D341Med (cell line): ENCODE measurements around the gene ZDHHC11B.
"Not testable (repeated sequence)": the region's sequence is repeated elsewhere in the genome, so short reads cannot be mapped to it uniquely, and the experiment has no call there.

Source experiments
- DNase-seq: peaks from one replicate; pipeline ENCODE4 v3.0.0; 2012; ENCODE audit warnings: low spot score

The ZDHHC11B gene

DNA sequence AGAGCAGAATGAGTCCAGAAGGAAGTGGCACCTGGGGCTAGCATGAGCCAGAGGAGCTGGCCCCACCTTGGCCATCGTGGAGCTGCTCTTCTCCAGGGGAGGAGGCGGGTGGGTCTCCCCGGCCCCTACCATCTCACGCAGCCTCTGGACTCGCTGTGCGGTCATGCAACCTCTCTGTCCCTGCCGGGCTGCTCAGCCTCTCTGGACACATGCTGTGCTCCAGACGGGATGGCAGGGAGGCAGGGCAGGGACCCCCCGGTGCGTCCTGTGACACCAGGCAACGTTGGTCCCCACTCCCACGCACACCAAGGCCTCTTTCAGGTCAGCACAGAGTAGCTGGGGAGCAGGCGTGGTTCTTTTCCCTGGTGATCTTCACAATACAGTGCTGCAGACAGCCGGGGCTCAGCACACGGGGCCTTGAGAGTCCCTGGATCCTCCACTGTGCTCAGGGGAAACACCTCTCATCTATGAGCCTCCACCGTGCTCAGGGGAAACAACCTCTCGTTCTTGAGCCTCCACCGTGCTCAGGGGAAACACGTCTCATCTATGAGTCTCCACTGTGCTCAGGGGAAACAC is 30.9 kb downstream of the ZDHHC11B start:
- DNase-seq, result not testable (repeated sequence)

DNA sequence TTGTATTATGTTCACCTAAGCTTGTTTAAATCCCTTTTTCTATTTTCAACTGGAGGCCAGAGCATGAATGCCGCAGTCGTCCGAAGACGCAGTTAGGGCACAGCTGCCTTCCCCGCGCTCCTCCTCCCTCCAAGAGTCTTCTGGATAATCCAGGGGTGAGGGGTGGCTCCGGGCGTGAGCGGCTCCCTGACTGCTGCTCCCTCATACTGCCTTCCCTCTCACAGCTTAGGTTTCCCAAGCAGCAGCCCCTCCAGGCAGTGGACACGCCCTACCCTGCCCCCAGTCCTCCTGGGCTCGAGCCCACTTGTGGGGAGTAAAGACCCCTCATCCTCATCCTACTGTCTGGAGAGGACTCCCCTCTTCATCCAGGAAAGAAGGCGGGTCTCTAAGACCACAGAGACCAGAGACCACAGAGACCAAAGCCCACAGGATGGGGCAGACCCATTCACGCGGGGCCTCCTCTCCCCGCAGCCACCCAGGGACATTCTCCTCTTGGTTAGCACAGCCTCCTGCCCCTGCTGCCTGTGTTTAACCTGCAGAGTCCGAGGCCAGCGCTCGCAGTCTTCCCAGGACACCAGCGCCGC is 31.9 kb downstream of the ZDHHC11B start:
- DNase-seq, result not testable (repeated sequence)

DNA sequence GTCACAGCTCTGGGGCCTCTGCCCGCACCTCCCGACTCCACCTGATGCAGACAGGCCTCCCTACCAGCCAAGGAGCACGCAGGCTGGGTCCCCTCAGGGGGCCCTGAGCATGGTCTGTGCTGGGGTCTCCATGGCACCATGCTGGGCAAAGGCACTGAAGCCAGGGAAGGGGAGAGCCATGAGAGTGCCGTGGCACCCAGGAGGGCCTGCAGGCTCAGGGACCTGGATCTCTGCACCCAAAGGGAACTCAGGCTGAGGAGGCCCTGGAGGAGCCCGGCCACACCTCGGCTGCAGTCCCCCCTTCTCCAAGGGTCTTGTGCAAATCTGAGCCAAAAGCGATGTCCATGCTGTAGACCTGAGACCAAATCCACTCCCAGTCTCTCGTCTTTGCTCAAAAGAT is 32.5 kb downstream of the ZDHHC11B start:
- not testable (repeated sequence) for DNase-seq

DNA sequence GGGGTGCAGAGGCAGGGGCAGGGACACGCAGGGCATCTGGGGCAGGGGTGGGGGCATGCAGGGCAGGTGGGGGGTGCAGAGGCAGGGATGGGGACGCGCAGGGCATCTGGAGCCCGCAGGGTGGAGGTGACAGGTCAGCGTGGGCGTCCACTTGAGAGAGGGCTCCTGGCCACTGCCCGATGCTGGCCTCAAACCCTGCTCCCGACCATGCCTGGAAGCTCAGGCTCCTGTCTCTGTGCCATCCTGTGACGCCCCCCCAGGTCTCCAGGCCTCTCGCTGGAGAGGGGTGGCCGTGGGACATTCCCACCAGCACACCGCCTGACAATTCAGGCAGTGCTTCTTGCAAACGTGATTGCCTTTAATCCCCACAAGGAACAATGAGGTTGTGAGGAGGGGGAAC is 33.0 kb downstream of the ZDHHC11B start:
- DNase-seq, result no peak

DNA sequence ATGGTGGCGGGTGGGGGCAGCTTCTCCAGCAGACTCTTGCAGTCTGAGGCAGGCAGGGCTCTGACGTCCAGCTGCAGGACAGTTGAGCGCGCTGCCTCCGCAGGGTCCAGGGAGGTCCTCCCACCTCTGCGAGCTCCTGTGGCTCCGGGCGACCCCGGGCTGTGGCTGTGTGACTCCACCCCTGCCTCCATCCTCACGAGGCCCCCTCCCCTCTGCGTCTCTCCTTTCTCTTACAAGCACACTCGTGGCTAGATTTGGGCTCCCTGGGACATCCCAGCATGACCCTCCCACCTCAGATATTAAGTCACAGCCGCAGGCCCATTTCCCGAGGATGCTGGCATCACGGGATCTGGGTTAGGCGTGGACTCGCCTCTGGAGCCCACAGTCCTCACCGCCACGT is 34.3 kb downstream of the ZDHHC11B start:
- not testable (repeated sequence) for DNase-seq

DNA sequence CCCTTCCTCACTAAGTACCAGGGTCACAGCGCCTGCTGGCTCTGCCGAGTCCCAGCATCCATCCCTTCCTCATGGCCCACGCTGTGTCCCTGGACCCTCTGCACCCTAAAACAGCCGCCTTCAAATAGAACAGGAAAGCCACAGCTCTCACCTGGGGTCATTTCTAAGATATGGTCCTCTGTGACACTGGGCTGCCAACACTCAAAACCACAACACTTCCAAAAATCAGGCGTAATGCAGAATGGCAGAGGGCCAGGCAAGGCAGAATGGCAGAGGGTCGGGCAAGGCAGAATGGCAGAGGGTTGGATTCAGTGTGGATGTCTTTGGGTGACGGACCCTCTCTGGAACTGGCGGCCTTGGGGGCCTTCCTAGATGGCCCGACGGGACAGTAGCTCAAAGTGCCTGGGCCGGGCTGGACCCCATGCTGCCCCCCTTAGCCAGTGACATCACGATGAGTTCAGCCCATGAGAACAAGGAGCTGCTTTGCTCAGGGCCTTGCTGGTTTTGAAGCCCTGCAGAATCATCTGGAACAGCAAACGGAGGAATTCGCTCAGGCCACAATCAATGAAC is 35.3 kb downstream of the ZDHHC11B start:
- no peak for DNase-seq

DNA sequence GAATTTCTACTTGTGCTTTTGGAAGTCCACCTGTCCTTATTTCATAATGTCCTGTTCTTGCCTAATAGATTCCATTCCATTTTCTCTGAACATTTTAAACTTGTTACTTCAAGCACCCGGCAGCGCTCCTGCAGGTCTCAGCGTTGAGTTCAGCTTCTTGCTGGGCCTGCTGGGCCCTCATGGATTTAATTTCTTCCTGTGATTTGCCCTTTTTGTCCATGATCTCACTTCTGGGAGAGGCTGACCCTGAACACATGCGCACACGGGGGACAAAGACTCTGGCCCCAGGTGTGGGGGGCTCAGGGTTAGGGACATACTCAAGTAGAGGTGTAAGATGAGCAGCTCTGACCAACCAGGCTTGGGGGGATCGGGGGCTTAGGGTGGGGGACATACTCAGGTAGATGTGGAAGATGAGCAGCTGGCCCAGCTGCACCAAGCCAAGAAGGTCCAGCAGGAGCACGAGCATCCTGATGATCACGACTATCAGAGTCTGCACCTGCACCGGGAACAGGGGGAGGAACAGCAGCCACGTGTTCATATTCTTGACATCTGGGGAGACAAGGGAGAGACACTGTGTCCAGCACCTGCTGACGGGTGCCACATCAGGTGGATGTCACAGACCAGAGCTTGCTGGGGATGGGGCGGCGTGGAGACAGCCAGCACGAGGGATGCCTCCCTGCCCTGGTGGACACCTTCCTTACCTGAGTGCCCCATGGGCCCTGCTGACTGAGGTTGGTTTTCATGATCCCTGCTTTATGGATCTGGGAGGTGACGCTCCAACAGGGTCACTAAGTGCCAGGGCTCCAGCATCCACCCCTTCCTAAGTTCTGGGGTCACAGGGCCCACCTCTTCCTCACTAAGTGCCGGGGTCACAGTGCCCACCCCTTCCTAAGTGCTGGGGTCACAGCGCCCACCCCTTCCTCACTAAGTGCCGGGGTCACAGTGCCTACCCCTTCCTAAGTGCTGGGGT is 36.2 kb downstream of the ZDHHC11B start:
- DNase-seq, result not testable (repeated sequence)

DNA sequence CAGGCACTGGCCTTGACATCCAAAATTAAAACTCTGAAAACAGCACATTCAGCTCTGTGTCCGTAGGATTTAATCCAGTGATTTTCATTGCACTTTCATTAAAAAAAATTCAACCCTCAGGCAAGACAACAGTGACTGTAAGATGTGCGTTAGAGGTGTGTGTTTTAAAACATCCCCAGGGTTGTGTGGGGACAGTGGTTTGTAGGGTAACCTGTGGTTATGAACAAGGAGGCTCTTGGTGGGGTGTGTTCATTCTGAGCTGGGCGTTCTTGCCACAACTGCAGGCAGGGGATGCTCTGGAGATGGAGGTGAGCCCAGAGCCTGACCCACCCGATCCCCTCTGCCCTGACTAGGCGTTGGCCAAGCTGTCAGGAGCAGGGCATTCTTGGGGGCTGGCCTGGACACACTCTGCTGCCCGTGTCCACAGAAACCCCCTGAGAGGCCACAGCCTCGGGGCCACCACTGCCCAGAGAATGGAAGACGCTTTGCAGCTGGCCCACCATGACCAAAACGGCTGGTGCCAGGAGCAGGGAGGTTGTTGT is 37.2 kb downstream of the ZDHHC11B start:
- DNase-seq, result not testable (repeated sequence)

DNA sequence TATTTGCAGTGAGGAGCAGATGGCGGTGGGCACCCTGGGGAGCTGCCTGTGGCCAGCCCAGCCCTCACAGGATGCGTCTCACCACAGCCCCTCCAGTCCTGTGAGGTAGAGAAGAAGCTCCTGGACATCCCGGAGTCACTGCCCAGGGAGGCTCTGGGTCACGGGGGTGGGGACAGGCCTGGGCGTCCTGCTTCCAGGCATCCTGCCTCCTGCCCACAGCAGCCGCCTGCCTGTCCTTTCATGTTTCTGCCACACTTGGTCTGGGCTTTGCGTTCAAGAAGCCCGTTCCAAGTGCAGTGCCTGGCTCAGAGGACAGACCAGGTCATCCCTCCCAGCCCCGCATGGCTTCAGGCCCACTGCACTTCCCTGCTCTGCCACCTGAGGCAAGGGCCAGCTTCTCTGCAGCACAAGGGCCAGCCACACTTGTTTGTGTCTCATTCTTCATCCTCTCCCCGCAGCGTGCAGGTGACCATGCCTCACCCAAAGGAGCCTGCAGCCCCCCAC is 38.2 kb downstream of the ZDHHC11B start:
- DNase-seq, result no peak

DNA sequence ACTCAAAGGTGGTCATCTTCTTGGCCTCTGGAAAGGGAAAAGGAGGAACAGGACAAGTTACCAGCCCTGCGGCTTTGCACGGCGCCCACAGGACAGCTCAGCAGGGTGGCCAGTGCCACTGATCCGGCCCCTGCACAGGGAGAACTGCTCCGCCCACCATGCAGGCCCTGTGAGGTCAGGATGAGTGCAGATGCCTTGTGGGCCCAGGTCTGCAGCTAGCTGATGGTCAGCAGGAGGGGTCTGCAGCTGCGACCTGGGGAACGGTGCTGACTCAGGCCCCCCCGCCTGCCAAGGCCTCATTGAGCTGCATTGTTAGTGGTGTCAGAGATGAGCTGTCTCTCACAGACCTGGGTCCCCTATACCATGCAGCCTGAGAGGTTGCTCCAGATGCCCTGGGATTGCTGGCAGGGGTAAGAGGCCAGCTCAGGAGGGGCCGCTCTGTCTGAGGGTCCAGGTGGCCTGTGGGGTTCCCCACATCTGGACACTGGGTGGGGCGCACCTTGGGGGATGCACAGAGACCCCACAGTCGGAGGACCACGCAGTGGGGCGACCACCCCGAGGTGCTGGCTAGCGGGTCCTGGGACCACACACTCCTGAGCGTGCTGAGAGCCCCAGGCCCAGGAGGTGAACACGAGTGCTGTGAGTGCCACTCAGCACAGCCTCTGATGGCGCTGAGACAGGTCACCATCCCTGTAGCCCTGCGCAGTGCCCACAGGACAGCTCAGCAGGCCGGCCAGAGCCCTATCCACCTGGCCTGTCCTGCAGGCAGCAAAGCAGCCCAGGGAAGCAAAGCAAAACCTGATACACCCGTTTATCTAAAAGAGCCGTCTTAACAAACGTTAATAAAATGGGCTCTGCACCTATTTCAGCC is 39.0 kb downstream of the ZDHHC11B start:
- DNase-seq, result not testable (repeated sequence)

DNA sequence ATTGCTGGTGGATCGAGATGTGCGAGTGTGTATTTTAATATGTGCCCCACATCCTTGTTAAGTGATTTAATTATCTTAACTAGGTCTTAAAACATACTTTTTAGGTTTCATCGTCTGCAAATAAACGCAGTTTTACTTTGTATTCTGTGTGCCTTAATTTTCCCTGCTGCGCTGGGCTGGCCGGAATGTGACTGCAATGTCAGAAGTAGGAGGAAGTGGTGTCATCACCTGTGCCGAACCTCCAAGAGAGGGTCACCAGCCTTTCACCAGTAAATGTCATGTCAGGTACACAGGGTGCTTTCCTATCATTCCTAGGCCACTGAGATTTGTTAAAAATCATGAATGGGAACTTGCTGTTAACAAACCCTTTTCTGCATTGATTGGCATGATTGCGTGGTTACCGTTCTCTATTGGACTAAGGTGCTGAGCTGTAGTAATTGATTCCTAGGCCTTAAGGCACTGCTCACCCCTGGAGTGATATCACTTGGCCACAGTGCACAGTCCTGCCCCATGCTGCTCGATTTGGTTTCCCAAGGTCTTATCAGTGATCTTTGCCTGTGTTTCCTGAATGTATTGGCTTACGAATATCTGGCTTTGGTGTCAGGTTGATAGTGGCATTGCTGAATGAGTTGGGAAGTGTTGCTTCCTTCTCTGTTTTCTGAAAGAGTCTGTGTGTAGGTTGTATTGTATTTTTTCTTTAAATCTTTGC is 40.7 kb downstream of the ZDHHC11B start:
- not testable (repeated sequence) for DNase-seq

DNA sequence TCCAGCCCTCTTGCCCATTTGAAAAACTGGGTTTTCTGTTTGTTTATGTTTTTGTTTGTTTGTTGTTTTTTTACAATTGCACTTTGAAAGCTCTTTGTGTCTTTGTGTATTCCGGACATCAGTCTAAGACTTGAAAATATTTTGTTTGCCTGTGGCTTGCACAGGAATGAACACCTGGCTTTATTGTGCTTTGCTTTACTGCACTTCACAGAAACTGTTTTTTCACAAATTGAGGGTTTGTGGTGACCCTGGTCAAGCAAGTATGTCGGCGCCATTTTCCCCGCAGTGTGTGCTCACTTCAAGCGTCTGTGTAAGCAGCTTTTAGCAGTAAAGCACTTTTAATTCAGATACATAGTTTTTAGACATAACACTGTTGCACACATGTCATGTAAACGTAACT is 42.3 kb downstream of the ZDHHC11B start:
- DNase-seq, result not testable (repeated sequence)

DNA sequence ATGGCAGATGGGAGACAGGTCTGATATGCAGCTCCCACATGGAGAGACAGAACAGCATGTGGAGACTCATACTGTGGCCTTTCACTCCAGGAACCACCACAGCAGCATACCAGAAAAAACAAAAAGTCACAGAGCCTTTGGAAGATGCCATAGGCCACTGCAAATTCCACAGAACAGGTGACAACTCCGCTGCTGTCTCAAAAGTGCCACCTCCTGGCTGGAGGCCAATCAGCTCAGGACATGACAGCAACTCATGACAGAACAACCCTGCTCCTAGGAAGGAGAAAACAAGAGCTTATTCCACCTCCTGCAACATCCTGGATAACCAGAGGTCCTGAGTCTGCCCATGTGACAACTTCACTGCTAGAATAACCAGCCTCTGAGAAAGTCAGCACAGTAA is 50.4 kb downstream of the ZDHHC11B start:
- DNase-seq, result not testable (repeated sequence)

DNA sequence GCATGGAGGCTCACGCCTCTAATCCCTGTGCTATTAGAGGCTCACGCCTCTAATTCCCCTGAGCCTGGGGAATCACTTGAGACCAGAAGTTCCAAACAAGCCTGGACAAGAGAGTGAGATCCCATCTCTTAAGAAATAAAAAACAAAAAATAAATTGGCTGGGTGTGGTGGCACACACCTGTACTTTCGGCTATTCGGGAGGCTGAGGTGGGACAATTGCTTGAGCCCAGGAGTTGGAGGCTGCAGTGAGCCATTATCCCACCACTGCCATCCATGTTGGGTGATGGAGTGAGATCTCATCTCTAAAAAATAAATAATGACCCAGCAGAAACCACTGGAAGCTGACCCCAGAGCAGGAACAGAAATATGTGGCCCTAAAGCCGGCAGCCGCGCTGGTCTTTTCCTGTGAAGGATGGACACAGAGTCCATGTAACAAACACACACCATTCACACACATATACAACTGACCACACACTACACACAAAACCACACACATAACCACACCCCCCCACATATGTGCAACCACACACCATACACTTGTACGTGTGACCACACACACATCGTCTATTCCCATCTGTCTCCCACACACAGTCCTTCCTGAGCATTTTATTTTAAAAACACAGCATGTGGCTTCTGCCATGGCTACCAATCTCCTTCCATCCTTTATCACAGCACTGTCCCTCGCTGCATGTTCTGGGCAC is 51.6 kb downstream of the ZDHHC11B start:
- not testable (repeated sequence) for DNase-seq

DNA sequence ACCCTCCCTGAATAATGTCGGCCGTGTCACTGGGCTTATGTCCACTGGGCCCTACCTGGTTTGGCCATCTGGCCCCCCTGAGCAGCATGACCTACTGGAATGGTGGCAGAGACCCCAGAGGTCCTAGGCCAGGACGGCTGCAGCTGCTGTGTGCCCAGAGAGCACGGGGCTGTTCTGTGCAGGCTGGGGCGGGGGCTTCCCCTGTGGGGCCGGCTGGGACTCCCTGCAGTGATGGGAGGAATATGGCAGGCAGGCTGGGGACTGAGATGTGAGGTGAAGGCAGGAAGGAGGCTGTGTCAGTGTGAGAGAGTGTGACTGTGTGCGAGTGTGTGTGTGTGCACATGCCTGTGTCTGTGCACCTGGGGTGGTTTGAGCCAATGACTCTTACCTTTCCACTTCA is 55.3 kb downstream of the ZDHHC11B start:
- not testable (repeated sequence) for DNase-seq

DNA sequence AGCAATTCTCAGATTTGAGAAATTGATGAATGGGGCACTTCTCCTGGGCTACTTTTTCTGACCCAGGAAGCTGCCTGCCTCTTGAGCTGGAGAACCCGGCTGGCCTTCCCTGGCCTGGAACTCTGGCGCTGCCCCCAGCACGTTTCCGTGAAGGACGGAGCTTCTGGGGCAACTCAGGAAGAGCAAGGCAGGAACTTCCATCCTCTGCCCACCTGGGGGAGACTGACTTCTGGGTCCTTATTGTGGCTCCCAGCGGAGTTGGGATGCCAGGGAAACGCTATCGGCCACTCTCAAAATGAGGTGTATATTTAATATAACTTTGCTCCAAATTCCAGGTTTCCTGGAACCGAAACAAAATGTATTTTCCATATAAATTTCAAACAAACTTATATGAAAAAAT is 57.4 kb downstream of the ZDHHC11B start:
- DNase-seq, result not testable (repeated sequence)

DNA sequence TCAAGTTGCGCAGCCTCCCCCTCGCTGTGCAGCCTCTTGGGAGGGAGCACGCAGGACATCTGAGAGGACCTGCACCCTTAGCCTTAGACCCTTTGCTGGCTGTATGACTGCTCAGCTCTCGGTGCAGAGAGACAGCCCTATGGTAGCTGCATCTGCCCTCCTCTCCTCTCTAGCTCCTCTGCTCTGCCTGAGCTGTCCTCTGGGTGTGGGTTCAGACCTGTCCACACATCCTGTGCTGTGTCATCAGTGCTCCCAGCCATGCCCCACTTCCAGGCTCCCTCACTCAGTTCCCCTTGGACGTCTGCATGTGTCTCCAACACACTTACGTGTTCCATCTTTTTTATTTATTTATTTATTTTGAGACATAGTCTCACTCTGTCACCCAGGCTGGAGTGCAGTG is 60.7 kb downstream of the ZDHHC11B start:
- not testable (repeated sequence) for DNase-seq

DNA sequence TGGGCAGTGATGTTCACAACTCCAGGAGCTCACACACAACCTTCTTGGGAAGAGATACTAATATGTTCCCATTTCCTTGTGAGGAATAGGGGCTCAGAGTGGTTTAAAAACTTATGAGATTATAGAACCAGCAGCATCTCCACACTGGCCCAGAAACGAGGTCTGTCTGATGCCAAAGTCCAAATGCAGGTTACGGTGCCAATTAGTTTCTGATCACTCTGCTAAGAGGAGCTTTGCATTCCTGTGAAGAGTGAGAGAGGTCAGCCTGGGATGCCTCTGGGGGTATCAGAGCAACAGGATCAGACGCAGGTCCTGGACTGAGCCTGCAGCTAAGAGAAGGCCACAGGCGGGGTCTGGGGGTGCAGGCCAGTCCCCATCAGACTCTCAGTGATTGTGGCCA is 61.2 kb downstream of the ZDHHC11B start:
- not testable (repeated sequence) for DNase-seq

DNA sequence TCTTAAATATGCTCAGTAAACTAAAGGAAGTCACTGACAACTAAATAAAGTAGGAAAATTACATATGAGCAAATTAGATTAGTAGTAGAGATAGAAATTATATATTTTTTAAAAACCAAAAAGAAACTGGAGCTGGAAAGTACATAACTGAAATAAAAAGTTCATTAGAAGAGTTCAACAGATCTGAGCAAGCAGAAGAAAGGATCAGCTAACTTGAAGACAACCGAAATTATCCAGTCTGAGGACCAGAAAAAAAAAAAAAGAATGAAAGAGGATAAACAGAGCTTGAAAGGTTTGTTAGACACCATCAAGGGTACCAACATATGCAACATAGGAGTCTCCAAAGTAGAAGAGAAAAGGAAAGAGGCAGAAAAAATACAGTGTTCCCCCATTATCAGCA is 65.2 kb downstream of the ZDHHC11B start:
- DNase-seq, result not testable (repeated sequence)

DNA sequence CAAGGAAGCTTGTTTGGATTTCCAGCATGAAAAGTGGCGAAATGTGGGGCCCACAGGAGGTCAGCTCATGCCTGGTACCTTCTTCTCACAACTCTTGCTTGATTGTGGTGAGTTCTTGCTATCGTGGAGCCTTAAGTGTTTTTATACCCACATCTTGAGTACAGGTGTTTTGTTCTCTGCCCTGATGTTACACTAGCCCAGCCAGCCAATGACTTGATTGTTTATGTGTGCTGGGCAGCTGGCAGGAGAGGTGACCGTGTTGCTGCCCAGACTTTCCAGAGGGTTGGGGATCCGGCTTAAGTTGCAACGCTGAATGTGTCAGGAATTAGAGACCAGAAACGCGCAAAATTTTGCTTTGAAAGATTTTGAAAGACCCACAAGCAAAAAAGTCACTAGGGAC is 67.4 kb downstream of the ZDHHC11B start:
- no peak for DNase-seq
